MG63 (cell line): ENCODE measurements around the gene MAPK14. TPM values are rescaled to one million over a fixed set of nuclear protein-coding genes. Genes with fewer than 3 reads are reported as not detected.
"Not testable (repeated sequence)": the region's sequence is repeated elsewhere in the genome, so short reads cannot be mapped to it uniquely, and the experiment has no call there.

Source experiments
- DNase-seq: peaks from one replicate; pipeline ENCODE4 v3.0.0-alpha.2; 2020
- H3K27me3 ChIP-seq: fragments of 250-450 bp; sonication (Bioruptor Pico); 2 replicates; pipeline ENCODE4 v1.5.1; 2020; ENCODE audit warnings: mild to moderate bottlenecking, moderate library complexity
- H3K36me3 ChIP-seq: fragments of 250-450 bp; sonication (Bioruptor Pico); 2 replicates; pipeline ENCODE4 v1.5.1; 2020; ENCODE audit warnings: mild to moderate bottlenecking, moderate library complexity
- H3K4me3 ChIP-seq: fragments of 250-450 bp; sonication (Bioruptor Pico); 2 replicates; pipeline ENCODE4 v1.5.1; 2020; ENCODE audit warnings: mild to moderate bottlenecking, moderate library complexity
- H3K9me3 ChIP-seq: fragments of 250-450 bp; sonication (Bioruptor Pico); 2 replicates; pipeline ENCODE4 v1.5.1; 2020; ENCODE audit warnings: mild to moderate bottlenecking, moderate library complexity
- total RNA-seq: library from RNA; depleted of rRNA; stranded (reverse); fragments of >200 nt; shearing (Covaris generic); gene quantifications from 2 replicates; pipeline ENCODE4 v1.2.3, GENCODE V29; 2014; ENCODE audit warnings: low replicate concordance; rRNA removed

The MAPK14 gene
- total RNA-seq, result 24.7 and 28.6 TPM in 2 replicates

- H3K27me3 ChIP-seq, result no peaks in the 10 kb centered on the region
- peak within 1 kb of the TSS; percentile 84 for H3K4me3 ChIP-seq
- H3K9me3 ChIP-seq, result no peaks in the 10 kb centered on the region
- peaks cover 3% of the 10 kb centered on the region; the same call in 1 of the 2 replicates for H3K36me3 ChIP-seq
- peak; percentile 97 for DNase-seq
These were observed at the start of gene MAPK14 for GRCh38 chr6:36027501-36028087. MAPK14 (plus strand) TSS chr6:36027808; CDS start chr6:36028158, 350 bp downstream.

- not testable (repeated sequence) for H3K9me3 ChIP-seq, H3K4me3 ChIP-seq, DNase-seq, H3K36me3 ChIP-seq, H3K27me3 ChIP-seq
These were observed 47.5 kb upstream of the MAPK14 start for GRCh38 chr6:35980126-35980525.

- Histone ChIP-seq H3K36me3 (no peaks in the 10 kb centered on the region), H3K27me3 (no peaks in the 10 kb centered on the region), H3K4me3 (no peak overlapping the region), H3K9me3 (no peaks in the 10 kb centered on the region)
- DNase-seq, result no peak
These were observed 46.5 kb upstream of the MAPK14 start for GRCh38 chr6:35980991-35981645.

- Histone ChIP-seq H3K36me3 (no peaks in the 10 kb centered on the region), H3K9me3 (no peaks in the 10 kb centered on the region), H3K4me3 (no peak overlapping the region), H3K27me3 (no peaks in the 10 kb centered on the region)
- DNase-seq, result no peak
These were observed 42.9 kb upstream of the MAPK14 start for GRCh38 chr6:35984701-35985100.

GRCh38 chr6:35988047-35988446 is 39.6 kb upstream of the MAPK14 start:
- not testable (repeated sequence) for DNase-seq, H3K36me3 ChIP-seq, H3K27me3 ChIP-seq, H3K4me3 ChIP-seq, H3K9me3 ChIP-seq

- no peak overlapping the region for H3K4me3 ChIP-seq
- H3K27me3 ChIP-seq, result no peaks in the 10 kb centered on the region
- no peaks in the 10 kb centered on the region for H3K36me3 ChIP-seq
- DNase-seq, result no peak
- no peaks in the 10 kb centered on the region for H3K9me3 ChIP-seq
These were observed 34.5 kb upstream of the MAPK14 start for GRCh38 chr6:35993150-35993549.

DNA sequence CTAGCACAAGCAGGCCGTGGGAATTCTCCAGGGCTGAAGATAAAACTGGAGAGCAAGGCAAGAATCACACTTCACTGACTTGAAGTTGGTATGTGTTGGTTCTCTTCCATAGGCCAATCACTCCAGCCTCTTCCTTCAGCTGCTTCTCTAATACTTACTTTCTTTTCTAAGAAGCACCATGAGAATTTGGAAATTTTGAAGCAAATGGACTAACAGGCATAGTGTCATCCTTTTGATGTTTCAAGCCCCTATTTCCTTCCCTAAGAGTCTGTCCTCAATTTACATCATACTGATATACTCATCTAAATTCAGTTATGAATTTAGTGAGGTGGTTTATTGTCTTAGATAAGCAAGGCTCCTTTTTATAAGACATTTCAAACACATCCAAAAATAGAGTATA is 27.2 kb upstream of the MAPK14 start:
- no peaks in the 10 kb centered on the region for H3K27me3 ChIP-seq
- no peaks in the 10 kb centered on the region for H3K36me3 ChIP-seq
- no peak for DNase-seq
- H3K4me3 ChIP-seq, result no peak overlapping the region
- H3K9me3 ChIP-seq, result no peaks in the 10 kb centered on the region

DNA sequence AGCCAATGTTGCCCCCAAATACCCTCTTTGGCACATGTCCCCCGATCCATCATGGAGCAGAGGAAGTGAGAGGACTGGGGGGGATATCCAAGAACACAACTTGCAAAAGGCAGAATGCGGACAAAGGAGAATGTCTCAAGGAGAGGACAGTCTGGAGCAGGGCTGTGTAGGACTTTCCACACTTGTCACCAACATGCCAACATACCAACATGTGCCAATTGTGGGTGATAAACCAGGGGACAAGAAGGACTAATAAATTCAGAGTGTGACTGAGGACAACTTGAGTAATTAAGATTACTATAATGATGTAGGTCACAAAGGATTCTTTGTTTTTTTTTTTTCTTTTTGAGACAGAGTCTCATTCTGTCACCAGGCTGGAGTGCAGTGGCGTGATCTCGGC is 11.9 kb upstream of the MAPK14 start:
- DNase-seq, result no peak
- H3K27me3 ChIP-seq, result no peaks in the 10 kb centered on the region
- no peaks in the 10 kb centered on the region for H3K36me3 ChIP-seq
- no peaks in the 10 kb centered on the region for H3K9me3 ChIP-seq
- no peak overlapping the region for H3K4me3 ChIP-seq

- Histone ChIP-seq H3K27me3 (no peaks in the 10 kb centered on the region), H3K36me3 (no peaks in the 10 kb centered on the region), H3K4me3 (no peak overlapping the region), H3K9me3 (no peaks in the 10 kb centered on the region)
- no peak for DNase-seq
These were observed 9.3 kb upstream of the MAPK14 start for GRCh38 chr6:36018339-36018738.

DNA sequence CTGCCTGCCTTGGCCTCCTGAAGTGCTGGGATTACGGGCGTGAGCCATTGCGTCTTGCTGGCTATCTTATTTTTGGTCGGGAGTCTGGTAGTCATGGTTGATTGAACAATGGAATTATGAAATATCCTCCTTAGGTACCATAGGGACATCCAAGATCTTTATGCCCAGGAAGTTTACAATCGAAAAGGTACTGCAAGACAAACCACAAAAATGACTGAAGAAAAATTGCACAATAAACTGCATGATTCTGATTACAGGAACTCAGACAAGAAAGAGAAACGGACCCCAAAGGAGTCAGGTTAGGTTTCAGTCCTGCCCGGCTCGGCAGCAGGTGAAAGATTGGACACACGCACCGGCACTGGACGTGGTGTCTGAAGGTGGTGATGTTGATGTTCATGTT is 8.4 kb upstream of the MAPK14 start:
- Histone ChIP-seq H3K4me3 (no peak overlapping the region), H3K9me3 (no peaks in the 10 kb centered on the region), H3K36me3 (no peaks in the 10 kb centered on the region), H3K27me3 (no peaks in the 10 kb centered on the region)
- no peak for DNase-seq

GRCh38 chr6:36020154-36020553 is 7.5 kb upstream of the MAPK14 start:
- Histone ChIP-seq H3K4me3 (no peak overlapping the region), H3K27me3 (no peaks in the 10 kb centered on the region), H3K36me3 (no peaks in the 10 kb centered on the region), H3K9me3 (no peaks in the 10 kb centered on the region)
- no peak for DNase-seq

- DNase-seq, result no peak
- no peaks in the 10 kb centered on the region for H3K9me3 ChIP-seq
- no peaks in the 10 kb centered on the region for H3K27me3 ChIP-seq
- H3K4me3 ChIP-seq, result no peak within 1 kb of the TSS
- H3K36me3 ChIP-seq, result no peaks in the 10 kb centered on the region; the same call in 1 of the 2 replicates
These were observed 3.4 kb upstream of the MAPK14 start, which contains the start of gene SLC26A8 for GRCh38 chr6:36023996-36024795. SLC26A8 (minus strand) TSS chr6:36024641; CDS start chr6:36019707, 4,934 bp downstream.

DNA sequence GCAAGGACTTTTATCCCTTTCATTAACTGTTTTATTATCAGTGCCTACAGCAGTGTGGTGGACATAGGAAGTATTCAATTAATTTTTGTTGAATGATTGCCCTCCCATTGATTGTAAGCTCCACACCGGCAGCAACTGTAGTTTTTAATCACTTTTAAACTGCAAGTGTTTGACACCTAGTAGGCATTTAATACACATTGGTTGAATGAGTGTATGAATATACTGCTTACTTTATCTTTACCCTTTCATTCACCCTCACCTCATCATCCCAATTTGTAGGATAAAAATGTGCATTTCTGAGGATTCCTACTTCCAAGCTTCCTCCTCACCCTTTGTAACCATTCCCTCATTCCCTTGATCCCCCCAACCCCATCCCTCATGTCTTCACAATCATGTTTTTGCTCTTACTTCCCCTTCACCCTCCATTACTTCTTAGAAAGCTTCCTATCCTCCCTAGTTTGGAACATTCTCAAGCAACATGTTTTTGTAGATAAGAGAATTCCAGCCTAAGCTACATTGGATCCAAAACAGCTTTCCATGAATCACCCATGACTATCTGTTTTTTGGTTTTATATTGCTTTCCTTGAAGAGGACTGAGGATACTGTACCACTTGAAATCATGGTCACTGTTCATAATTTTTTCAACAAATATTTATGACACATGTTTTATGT is 2.2 kb upstream of the MAPK14 start:
- no peak overlapping the region for H3K4me3 ChIP-seq
- no peaks in the 10 kb centered on the region; the same call in 1 of the 2 replicates for H3K36me3 ChIP-seq
- H3K27me3 ChIP-seq, result no peaks in the 10 kb centered on the region
- DNase-seq, result no peak
- no peaks in the 10 kb centered on the region for H3K9me3 ChIP-seq

GRCh38 chr6:36025932-36026327 is 1.7 kb upstream of the MAPK14 start:
- Histone ChIP-seq H3K36me3 (no peaks in the 10 kb centered on the region; the same call in 1 of the 2 replicates), H3K9me3 (no peaks in the 10 kb centered on the region), H3K4me3 (no peak overlapping the region), H3K27me3 (no peaks in the 10 kb centered on the region)
- DNase-seq, result peak; percentile 17

DNA sequence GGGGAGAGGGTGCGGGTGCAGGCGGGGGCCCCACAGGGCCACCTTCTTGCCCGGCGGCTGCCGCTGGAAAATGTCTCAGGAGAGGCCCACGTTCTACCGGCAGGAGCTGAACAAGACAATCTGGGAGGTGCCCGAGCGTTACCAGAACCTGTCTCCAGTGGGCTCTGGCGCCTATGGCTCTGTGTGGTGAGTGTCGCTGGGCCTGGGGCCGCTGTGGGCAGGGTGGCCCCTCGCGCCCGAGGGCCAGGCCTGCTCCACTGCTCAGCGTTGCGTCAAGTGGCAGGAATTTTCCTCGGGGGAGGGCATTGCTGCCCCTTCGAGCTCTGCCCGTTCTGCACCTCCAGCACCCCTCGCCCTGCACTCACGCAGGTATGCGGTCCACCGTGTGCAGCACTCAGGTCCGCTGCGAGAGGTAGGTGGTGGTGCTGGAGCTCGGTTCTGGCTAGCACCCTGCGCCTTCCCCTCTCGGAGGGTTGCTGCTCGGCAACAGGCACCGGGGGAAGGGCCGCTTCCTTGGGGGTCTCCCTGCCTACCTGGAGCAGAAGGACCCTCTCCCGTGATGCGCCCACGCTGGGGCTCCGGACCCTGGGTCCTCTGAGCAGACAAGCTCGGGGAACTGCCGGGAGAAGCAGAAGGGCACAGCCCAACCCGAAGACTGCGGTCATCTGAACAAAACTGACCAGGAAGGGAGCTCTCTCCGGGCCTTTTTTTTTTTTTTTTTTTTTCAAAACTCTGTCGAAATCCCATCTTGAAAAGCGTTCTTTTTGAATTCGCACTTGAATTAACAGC is 674 bp downstream of the MAPK14 start:
- Histone ChIP-seq H3K9me3 (no peaks in the 10 kb centered on the region), H3K36me3 (peaks cover 3% of the 10 kb centered on the region; the same call in 1 of the 2 replicates), H3K4me3 (peak overlapping the region; percentile 84), H3K27me3 (no peaks in the 10 kb centered on the region)
- DNase-seq, result peak; percentile 50

GRCh38 chr6:36028877-36029324 is 1.3 kb downstream of the MAPK14 start:
- Histone ChIP-seq H3K27me3 (no peaks in the 10 kb centered on the region), H3K36me3 (peaks cover 3% of the 10 kb centered on the region; the same call in 1 of the 2 replicates), H3K9me3 (no peaks in the 10 kb centered on the region), H3K4me3 (peak overlapping the region; percentile 84)
- peak; percentile 88 for DNase-seq
